Activated CD8-positive, alpha-beta T cell treated with anti-CD3 and anti-CD28 coated beads, Interleukin-2, amount 10 ng/mL, durations not matched to agents 7 days and 5 days (primary cell): ENCODE results near the gene UBE2N. TPM values are rescaled to one million over a fixed set of nuclear protein-coding genes. Genes with fewer than 3 reads are reported as not detected.
A peak's percentile ranks its signal among the peaks of the same experiment; 100 is the strongest.
"Not testable (repeated sequence)": the region's sequence is repeated elsewhere in the genome, so short reads cannot be mapped to it uniquely, and the experiment has no call there.

ENCODE experiments used
- ATAC-seq: fragments of 150-1000 bp; cut with Tn5 transposase; one replicate; pipeline ENCODE4 v1.10.0; 2021; ENCODE audit warnings: moderate library complexity
- CTCF ChIA-PET: fragments of 350-600 bp; sonication (Branson Sonifier 250); formaldehyde crosslinking; loops from one replicate; lab custom pipeline; 2021; ENCODE audit warnings: antibody characterized with exemption; lab: Charles Lee
- POLR2A ChIA-PET: fragments of 350-600 bp; sonication (Branson Sonifier 250); formaldehyde crosslinking; loops from one replicate; lab custom pipeline; 2021; ENCODE audit warnings: antibody characterized with exemption; lab: Charles Lee
- DNase-seq: peaks from one replicate; pipeline ENCODE4 v3.0.0-alpha.2; 2020
- H3K27ac Mint-ChIP-seq: one replicate; pipeline ENCODE4 v1.8.0; 2021; ENCODE audit warnings: mild to moderate bottlenecking, mixed read lengths
- H3K27me3 Mint-ChIP-seq: one replicate; pipeline ENCODE4 v1.8.0; 2021; ENCODE audit warnings: low read depth, mixed read lengths
- H3K36me3 Mint-ChIP-seq: one replicate; pipeline ENCODE4 v1.8.0; 2021; ENCODE audit warnings: low read depth, mixed read lengths
- H3K4me1 Mint-ChIP-seq: one replicate; pipeline ENCODE4 v1.8.0; 2021; ENCODE audit warnings: low read depth, mixed read lengths
- H3K4me3 Mint-ChIP-seq: one replicate; pipeline ENCODE4 v1.8.0; 2021; ENCODE audit warnings: mild to moderate bottlenecking, mixed read lengths
- H3K9me3 Mint-ChIP-seq: one replicate; pipeline ENCODE4 v1.8.0; 2022; ENCODE audit warnings: mixed read lengths; ENCODE audit not compliant: insufficient read depth
- total RNA-seq, 2 experiments: library from RNA; stranded (reverse); gene quantifications; one replicate each; pipeline ENCODE4 v1.2.3, GENCODE V29; 2021

Gene UBE2N
- total RNA-seq, 2 experiments from 2014 or later, result 183 to 194 TPM

DNA sequence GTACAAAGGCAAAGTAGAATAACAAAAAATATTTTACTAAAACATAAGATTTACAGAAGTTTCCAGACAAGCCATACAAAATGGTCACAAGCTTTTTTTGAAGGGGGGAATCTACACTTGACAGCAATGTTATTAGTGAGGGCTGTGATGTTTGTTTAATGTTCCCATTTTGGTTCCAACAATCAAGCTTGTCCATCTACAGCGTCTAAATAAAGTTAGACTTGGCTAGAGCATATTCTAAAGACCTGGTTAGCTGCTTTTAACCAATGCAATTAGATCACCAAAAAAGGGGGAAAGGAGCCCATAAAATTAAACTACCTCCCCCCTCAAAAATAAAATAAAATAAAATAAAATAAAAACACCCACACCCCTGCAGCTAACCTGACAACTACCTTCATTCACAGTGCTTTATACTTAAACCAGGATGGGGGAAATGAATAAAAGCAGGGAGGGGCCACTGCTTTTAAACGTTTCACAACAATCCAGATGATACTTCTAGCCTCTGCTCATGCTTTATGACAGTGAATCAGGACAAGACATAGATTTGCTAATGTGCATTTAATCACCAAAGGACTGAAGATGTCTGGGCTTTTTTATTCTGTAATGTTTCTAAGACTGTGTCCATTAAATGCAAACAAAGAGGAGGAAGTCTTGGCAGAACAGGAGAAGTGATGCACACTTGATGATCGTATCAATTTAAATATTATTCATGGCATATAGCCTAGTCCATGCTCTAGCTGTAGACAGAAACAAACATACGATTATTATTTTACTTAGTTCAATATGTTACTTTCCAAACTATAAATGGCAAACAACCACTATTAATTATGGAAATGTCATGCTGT, 32.2 kb downstream of the UBE2N start:
- ChIA-PET POLR2A (interaction anchor here (0.6 to 0.7 kb wide), 2 partner anchors 302 to 693 kb away, joined by 3 read pairs; no protein-coding TSS in a partner anchor), CTCF (interaction anchor here (1.9 to 4.7 kb wide), 3 partner anchors 11 to 422 kb away, joined by 8 to 43 read pairs (median 10); no protein-coding TSS in a partner anchor)
- H3K4me1 Mint-ChIP-seq, result peaks cover 29% of the 10 kb centered on the region
- H3K27me3 Mint-ChIP-seq, H3K9me3 Mint-ChIP-seq, H3K4me3 Mint-ChIP-seq, ATAC-seq, DNase-seq: not testable (repeated sequence)
- peak overlapping the region; percentile 48 for H3K27ac Mint-ChIP-seq
- peaks cover 68% of the 10 kb centered on the region for H3K36me3 Mint-ChIP-seq

DNA sequence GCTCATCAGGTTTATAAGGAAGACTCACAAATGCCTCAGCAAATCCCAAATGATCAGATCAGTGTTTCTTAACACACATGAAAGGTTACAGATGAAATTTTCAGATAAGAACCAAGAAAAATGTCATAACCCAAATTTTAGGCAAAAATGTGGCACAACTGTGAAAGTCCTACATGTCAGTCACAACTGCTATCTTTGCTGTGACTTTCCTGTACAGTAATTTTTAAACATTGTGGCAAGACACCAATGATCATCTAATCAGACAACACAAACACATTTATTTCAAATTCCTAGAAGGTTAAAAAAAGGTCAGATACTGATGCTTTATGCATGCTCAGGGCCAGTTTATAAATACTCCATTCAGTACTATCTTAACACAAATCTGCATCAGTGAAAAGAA, 32.9 kb downstream of the UBE2N start:
- no peak overlapping the region for H3K4me3 Mint-ChIP-seq
- H3K27me3 Mint-ChIP-seq, result no peaks in the 10 kb centered on the region
- CTCF ChIA-PET, result interaction anchor here (1.9 to 4.7 kb wide), 3 partner anchors 11 to 421 kb away, joined by 8 to 43 read pairs (median 10); no protein-coding TSS in a partner anchor
- peaks cover 72% of the 10 kb centered on the region for H3K36me3 Mint-ChIP-seq
- H3K9me3 Mint-ChIP-seq, result no peaks in the 10 kb centered on the region
- POLR2A ChIA-PET, result interaction anchor here (0.7 kb wide), 1 partner anchor 693 kb away, joined by 3 read pairs; no protein-coding TSS in a partner anchor
- no peak for DNase-seq
- no peak for ATAC-seq
- peaks cover 26% of the 10 kb centered on the region for H3K4me1 Mint-ChIP-seq
- peak overlapping the region; percentile 48 for H3K27ac Mint-ChIP-seq

DNA sequence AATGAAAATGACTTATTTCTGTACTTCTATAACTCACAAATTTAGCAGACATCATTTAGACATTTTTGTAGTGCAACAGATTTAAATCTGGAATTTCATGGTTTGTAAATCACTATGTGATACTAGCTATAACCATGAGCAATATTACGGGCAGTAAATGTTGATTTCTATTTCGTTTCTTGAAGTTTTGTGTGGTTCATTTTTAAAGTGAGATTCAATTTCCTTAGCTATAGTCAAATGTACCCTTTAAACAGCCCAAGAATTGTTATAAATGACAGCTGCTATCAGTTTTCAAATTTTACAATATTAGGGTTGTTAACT, 33.8 kb downstream of the UBE2N start:
- Mint-ChIP-seq H3K4me1 (peaks cover 19% of the 10 kb centered on the region), H3K36me3 (peaks cover 70% of the 10 kb centered on the region), H3K27ac (no peak overlapping the region), H3K4me3 (no peak overlapping the region), H3K27me3 (no peaks in the 10 kb centered on the region), H3K9me3 (no peaks in the 10 kb centered on the region)
- CTCF ChIA-PET, result interaction anchor here (0.8 to 4.7 kb wide), 5 partner anchors 11 to 420 kb away, joined by 3 to 43 read pairs (median 8); no protein-coding TSS in a partner anchor
- no peak for DNase-seq
- POLR2A ChIA-PET, result no interaction called here
- ATAC-seq, result no peak

DNA sequence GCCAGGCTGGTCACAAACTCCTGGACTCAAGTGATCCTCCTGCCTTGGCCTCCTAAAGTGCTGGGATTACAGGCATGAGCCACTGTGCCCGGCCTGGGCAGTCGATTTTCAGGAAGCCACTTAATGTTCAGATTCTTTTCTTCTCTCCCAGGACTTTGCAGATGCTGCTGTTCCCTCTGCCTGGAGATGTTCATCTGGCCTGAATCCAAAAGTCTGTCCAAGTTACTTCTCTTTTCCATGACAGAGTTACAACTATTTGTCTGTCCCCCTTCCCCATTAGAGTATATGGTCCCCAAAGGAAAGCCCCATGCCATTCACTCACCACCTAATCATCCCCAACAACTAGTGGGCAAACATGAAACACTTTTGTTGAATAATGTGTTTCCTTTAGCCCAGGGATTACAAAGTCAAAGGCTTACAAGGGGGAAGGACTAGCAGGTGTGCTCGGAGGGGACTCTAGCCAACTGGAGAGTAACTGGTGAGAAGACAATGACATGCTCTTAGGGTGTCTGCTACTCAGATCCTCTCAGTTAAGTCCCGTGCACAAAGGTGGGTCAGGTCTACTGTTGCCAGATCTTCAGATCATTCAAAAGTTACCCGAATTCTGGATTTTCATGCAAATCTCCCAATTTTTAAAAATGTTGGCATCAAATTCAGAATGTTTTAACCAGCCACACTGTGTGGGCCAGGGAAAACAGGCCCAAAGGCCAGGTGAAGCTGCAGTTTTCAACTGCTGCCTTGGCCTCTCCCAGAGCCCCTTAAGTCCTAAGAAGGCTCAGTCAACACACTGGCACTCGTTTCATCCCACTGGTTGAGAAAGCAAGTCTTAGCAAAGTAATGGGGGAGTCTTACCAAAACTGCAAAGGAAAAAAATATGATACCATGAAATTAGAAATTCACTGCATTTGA, 34.4 kb downstream of the UBE2N start:
- ATAC-seq (no peak), DNase-seq (no peak)
- Mint-ChIP-seq H3K27ac (peak overlapping the region; percentile 56), H3K4me1 (peaks cover 15% of the 10 kb centered on the region), H3K27me3 (no peaks in the 10 kb centered on the region), H3K36me3 (peaks cover 75% of the 10 kb centered on the region), H3K9me3 (no peaks in the 10 kb centered on the region), H3K4me3 (no peak overlapping the region)
- CTCF ChIA-PET, result interaction anchor here (0.8 to 4.7 kb wide), 5 partner anchors 10 to 420 kb away, joined by 3 to 43 read pairs (median 8); no protein-coding TSS in a partner anchor
- POLR2A ChIA-PET, result no interaction called here

DNA sequence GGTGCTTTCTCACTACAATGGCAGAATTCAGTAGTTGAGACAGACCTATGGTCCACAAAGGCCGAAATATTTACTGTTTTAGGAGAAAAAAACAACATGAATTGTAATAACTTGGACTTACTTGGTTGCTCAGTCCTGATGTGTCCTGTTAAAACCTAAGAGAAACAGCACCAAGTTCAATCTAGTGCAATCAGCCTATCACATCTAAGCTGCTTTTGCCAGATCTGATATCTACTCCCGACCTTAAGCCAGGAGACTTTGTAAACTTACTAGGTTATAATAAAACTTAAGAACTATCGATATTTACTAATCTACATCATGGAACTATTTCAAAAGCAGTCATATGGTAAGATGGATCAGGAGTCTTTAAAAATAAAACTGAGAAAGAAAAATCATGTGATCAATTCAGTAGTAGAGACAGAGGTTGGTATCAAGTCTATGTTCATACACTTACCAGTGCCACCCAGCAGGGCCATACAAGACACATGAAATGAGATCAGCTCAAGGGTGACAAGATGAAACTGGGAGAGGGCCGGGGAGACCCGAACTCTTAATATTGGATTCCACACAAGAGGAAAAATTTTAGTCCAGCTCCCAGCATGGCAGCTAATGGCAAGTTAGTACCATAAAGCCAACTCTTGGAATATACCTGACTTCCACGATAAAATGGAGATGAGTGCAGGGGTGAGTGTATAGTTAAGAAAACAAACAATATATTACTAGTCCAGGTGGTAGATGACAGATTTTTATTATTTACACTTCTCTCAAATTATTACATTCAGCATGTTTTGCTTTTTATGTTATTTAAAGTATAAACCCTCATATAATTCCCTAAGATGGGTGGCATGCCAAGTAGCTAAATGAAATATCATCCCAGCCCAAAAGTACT, 36.5 kb downstream of the UBE2N start:
- ChIA-PET POLR2A (no interaction called here), CTCF (interaction anchor here (0.8 to 4.0 kb wide), 8 partner anchors 9 to 697 kb away, joined by 3 to 31 read pairs (median 5); no protein-coding TSS in a partner anchor)
- H3K36me3 Mint-ChIP-seq, result peaks cover 59% of the 10 kb centered on the region
- no peaks in the 10 kb centered on the region for H3K9me3 Mint-ChIP-seq
- peaks cover 6% of the 10 kb centered on the region for H3K4me1 Mint-ChIP-seq
- no peak overlapping the region for H3K4me3 Mint-ChIP-seq
- ATAC-seq (no peak), DNase-seq (no peak)
- no peak overlapping the region for H3K27ac Mint-ChIP-seq
- no peaks in the 10 kb centered on the region for H3K27me3 Mint-ChIP-seq

DNA sequence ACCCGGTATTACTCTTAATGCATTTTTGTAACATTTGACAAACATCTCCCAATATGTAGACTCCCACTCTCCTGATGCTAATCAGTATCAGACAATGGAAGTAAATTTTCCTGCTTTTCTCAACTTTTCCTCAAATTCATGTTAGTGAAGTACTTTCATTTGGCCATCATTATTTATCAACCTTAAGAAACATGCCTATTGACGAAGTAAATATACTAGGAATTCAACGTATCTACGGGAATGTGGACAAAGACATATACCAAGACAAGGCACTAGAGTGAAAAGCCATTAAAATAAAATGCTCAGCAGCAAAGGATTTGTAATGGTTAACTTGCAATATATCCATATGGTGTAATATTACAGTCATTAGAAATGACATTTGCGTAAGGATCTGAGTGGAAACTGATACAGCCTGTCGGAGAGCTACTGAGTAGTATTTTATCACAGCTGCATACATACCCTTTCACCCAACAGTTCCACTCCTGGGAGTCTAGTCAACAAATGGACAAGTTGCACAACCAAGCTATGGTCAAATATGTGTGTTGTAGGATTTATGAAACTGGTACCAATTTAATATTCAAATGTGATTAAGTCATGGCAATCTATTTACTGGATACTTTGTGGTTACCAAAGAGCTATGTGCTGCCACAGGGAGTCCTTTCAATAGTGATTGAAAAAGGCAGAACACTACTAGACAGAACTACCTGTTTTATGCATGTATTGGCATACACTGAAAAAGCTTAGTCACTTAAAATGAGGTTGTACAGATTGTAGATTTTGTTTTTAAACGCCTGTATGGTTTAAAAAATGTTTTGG, 37.6 kb downstream of the UBE2N start:
- Mint-ChIP-seq H3K36me3 (peaks cover 53% of the 10 kb centered on the region), H3K27ac (no peak overlapping the region), H3K4me1 (peaks cover 6% of the 10 kb centered on the region), H3K9me3 (no peaks in the 10 kb centered on the region), H3K4me3 (no peak overlapping the region), H3K27me3 (no peaks in the 10 kb centered on the region)
- no peak for DNase-seq
- ATAC-seq, result no peak
- CTCF ChIA-PET, result interaction anchor here (0.8 to 4.0 kb wide), 5 partner anchors 8 to 698 kb away, joined by 3 to 31 read pairs (median 9); no protein-coding TSS in a partner anchor
- POLR2A ChIA-PET, result interaction anchor here (0.6 kb wide), 1 partner anchor 654 kb away, joined by 3 read pairs; no protein-coding TSS in a partner anchor

DNA sequence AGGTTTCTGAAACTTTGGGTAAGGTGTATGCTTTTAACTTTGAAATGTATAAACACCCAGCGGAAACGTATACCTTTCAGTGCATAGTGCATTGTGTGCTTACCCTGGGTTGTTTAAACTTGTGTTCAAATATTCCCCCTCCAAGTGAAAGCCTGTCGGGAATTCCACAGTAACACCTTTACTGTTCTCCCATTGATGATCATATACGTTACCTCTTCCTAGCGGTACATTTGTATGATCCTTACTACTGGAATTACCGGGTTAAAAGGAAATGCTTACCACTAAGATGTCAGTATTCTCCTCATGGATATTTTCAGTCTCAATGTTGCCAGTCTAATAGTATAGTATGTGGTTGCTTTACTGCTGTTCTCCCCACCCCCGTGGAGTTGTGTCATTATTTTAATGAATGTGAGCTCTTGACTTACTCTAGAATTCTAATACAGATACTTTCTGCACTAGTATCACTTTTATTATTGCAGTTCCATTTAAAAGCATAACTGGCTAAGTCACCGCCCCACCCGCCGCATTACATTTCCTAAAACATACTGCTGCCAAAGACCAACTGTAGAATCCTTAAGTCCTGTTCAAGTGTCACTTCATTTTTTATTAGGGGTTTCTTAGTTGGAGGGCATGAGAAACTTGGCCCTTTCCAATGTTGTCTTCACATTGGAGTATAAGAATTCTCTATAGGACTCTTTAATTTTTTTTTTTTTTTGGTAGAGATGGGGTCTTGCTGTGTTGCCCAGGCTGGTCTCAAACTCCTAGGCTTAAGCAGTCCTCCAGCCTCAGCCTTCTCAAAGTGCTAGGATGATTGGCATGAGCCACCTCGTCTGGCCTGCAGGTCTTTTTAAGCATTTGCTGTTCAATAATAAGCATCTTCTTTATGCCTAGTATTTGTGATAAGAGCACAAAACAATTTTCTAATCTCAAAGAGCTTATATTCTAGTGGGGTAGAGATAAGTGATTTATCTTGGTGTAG, 39.1 kb downstream of the UBE2N start:
- Mint-ChIP-seq H3K4me1 (no peaks in the 10 kb centered on the region), H3K36me3 (peaks cover 50% of the 10 kb centered on the region), H3K27ac (no peak overlapping the region), H3K9me3 (no peaks in the 10 kb centered on the region), H3K4me3 (no peak overlapping the region), H3K27me3 (no peaks in the 10 kb centered on the region)
- ATAC-seq, result no peak
- POLR2A ChIA-PET, result no interaction called here
- DNase-seq, result no peak
- CTCF ChIA-PET, result interaction anchor here (0.8 to 4.0 kb wide), 4 partner anchors 12 to 415 kb away, joined by 3 to 31 read pairs (median 4); no protein-coding TSS in a partner anchor

DNA sequence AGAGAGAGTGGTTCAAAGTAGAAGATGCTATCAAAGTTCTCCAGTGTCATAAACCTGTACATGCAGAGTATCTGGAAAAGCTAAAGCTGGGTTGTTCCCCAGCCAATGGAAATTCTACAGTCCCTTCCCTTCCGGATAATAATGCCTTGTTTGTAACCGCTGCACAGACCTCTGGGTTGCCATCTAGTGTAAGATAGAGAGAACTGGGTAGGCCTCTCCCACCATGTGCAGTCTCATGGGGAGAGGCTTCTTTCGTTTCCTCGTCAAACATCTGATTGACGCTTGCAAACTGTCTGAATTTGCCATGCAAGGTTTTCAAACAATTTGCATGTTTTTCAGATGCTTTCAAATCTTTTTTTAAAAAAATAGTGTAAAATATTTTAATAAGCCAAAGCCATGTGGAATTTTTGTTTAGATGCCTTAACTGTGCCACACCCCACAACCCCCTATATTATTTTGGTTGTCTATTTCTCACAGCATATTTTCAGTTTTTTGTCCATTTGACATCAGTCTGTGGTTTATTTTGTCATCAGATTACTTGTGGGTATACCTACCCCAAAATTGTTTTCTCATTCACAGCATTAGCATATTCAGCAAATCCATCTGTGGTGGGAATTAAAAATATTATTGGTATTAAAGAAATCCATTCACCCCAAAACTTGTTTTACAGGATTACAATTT, 42.4 kb downstream of the UBE2N start:
- peaks cover 40% of the 10 kb centered on the region for H3K36me3 Mint-ChIP-seq
- H3K4me3 Mint-ChIP-seq, H3K27me3 Mint-ChIP-seq, H3K27ac Mint-ChIP-seq, H3K4me1 Mint-ChIP-seq, DNase-seq, POLR2A ChIA-PET, H3K9me3 Mint-ChIP-seq: not testable (repeated sequence)
- peak; percentile 97 for ATAC-seq
- CTCF ChIA-PET, result interaction anchor here (1.1 to 4.9 kb wide), 3 partner anchors 17 to 410 kb away, joined by 3 to 72 read pairs (median 26); no protein-coding TSS in a partner anchor

DNA sequence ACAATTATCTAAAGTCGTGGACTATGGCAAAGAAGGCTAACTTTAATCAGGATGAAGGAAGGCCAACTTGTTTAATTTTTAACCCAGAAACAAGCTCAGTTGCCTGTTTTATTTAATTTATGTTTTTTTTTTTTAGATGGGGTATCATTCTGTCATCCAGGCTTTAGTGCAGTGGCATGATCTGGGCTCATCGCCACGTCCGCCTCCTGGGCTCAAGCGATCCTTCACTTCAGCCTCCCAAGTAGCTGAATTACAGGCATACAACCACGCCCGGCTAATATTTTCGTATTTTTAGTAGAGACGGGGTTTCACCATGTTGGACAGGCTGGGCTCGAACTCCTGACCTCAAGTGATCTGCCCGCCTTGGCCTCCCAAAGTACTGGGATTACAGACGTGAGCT, 44.3 kb downstream of the UBE2N start:
- Mint-ChIP-seq H3K4me3 (no peak overlapping the region), H3K4me1 (no peaks in the 10 kb centered on the region), H3K36me3 (peaks cover 26% of the 10 kb centered on the region), H3K27ac (no peak overlapping the region), H3K9me3 (no peaks in the 10 kb centered on the region), H3K27me3 (no peaks in the 10 kb centered on the region)
- no peak for ATAC-seq
- ChIA-PET CTCF (interaction anchor here (0.6 to 4.9 kb wide), 39 partner anchors 8 to 706 kb away, joined by 3 to 72 read pairs (median 4); partner anchors contain the start of genes EEA1 and MRPL42), POLR2A (interaction anchor here (0.6 to 1.7 kb wide), 2 partner anchors 81 to 410 kb away, joined by 3 to 8 read pairs; no protein-coding TSS in a partner anchor)
- no peak for DNase-seq
